GM19043 (cell line): ENCODE results near the gene FRMPD4.

Experiments
- ATAC-seq: cut with Tn5 transposase; IDR thresholded peaks from one replicate; pipeline ENCODE4 v1.9.1; 2021; ENCODE audit warnings: low read depth; ENCODE audit not compliant: unreplicated experiment

Gene FRMPD4

DNA sequence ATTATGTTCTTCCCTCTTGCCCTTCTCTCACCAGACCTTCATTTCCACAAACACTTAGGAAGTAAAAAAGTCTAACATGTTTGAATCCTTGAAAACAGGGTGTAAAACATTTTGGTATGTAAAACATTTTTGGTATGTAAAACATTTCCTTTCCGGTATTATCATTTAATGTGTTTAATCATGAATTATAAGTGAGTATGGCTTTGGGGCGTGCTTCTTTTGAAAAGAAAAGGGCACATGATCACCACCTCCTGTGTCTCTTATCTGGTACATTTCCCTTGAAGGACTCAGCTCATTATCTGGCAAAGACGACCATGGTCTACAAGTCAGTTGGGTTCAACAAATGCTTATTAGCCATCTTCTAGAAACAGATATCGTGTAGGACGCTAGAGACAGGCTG is 283.6 kb downstream of the FRMPD4 start:
- no peak for ATAC-seq

DNA sequence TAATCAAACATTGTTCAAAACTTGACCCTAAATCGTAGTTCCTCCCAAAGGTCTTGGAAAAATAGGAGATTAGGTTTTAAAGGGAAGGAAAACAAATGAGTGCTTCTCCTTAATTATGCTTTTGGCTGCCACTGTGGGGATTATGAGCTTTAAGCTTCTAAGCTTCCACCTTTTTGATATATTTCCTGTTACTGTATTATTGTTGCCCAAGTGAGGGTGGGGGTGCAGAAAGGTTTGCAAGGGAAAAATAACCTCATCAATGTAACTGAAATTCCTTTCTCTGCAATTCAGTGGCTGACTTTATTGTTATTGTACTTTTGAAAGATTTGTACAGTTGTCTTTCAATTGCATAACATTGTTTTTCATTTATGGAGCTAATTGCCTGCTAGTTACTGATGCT is 285.1 kb downstream of the FRMPD4 start:
- ATAC-seq, result no peak

DNA sequence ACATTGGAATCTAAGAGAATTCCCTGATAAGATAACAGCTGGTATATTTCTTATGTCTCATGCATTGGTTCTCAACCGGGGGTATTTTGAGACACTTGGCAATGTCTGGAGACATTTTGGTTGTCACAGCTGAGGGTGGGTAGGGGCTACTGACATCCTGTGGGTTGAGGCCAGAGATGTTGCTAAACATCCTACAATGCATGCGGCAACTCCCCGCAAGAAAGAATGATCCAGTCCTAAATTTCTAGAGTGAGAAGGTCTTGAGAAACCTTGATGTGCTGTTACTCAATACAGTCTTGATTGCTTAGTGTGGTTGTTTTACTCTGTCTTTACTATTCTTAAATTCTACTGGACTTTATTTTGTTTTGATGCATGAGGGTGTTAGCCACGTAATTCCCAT is 287.2 kb downstream of the FRMPD4 start:
- no peak for ATAC-seq

DNA sequence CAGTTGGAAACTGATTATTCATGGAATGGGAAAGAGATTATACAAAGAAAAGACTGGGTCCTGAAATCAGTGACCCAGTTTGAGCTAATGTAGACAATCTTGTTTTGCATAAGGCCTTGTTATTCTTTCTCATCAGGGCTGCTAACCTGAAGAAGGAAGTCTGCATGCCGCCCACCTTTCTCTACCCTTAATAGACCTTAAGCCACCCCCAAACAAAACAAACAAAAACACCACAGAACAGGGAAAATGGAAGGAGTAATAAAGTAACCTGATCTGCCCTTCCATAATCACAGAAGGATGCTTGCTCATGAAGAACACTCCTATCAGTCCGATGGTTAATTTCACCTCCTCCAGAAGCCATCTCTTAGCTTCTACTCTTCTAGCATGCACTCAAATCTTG is 288.1 kb downstream of the FRMPD4 start:
- no peak for ATAC-seq

DNA sequence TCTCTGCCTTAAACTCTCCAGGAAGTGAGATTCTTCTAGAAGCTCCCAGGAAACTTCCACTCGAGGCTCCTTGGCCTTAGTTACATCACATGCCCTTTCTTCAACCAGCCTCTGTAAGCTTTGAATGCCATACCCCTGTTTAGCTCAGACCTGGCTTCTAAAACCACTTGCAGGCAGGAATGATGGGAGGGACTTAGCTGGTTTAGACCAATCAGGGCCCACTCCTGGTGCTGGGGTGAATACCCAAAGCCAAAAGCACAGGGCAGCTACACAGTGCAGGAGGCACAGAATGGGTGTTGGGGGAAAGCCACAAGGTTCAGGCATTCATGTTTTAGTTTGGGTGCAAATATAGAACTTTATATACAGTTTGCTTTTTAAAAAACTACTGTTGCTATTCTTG is 296.2 kb downstream of the FRMPD4 start:
- ATAC-seq, result no peak

DNA sequence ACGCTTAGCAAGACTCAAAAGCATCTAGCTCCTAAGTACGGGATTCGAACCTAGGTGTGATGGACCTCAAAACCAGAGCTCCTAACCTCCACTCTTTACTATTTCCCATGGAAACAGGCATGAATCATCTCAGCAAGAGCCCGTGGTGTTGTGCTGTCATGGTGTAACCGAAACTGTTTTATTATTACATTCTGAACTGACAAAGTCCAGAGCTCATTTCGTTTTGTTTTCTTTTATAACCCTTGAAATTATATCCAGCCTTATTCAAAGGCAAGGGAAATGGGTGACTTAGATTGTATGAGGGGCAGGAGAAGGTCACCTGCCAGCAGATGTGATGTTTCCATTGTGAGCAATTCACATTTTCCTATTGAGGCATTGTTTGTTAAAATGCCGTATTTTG is 301.1 kb downstream of the FRMPD4 start:
- no peak for ATAC-seq

DNA sequence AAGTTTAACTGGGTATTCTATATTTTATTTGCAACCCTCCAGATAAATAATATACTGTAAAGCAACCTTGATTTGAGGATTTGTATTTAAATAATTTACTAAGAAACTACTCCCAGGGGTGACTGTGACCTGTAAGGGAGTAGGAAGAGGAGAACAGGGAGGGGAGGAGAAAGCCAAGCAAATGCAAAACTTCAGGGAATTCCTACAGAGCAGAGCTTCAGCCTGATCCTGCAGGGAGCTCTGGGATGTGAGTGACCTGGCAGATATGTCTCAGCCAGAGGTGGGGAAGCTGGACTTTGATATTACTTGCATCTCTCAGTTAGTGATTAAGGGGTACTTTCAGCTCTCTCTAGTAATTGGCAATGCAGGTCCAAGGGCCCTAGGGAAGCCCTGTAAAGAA is 302.0 kb downstream of the FRMPD4 start:
- no peak for ATAC-seq

DNA sequence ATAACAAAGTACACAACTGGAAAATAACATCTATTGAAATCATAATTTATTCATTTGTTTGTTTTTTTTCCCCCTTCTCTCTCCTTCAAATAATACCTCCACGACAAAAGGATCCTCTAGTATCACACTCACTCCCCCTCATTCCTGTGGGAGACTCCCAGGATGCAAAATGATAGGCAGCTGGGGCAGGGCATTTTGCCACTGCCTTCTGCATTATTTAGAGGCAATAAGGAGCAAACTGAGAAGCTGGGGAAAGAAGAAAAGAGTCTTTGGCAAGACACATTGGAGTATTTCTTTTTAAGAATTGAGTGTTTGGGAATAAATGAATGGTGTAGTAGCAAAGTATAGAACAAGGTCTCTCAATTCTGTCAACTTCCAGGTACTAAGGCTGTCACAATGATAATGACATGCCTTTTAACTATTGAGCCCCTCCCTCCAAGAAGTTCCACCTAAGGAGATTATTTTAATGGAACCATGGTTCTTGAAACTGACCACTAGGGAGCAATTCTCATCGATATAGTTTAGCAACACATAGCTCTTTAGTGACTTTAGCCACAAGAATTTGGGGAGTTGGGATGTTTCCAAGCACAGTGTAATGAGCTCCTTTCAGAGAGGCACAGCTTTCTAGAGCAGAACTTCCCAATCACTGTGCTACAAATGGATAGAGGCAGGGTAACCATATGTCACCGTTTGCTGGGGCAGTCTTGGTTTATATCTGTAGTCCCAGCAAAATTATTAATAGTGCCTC is 303.3 kb downstream of the FRMPD4 start:
- ATAC-seq, result no peak

DNA sequence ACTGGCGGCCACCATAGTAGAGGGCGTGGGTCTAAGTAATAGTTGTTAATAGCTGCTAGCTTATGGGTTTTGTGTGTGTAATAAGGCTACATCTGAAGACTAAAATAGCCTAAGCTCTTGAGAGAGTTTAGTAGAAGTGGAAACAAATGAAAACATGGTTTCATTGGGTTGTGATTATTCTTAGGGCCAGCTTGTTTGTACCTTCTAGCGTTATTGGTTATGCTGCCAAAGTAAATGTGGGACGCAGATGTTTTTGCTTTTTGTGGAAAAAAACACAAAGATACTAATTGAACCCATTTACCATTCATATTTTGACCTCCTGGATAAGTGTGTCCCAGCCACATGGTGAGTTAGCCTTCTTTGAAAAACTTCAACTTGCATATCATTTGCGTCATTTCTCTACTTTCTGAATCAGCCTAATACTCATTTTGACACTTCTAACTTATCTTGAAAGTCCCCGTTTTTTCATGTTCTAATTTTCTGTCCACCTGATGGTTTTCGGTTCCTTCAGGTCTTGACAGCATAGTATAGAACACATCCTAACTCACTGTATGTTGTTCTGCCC is 305.3 kb downstream of the FRMPD4 start:
- peak; percentile 84 for ATAC-seq

DNA sequence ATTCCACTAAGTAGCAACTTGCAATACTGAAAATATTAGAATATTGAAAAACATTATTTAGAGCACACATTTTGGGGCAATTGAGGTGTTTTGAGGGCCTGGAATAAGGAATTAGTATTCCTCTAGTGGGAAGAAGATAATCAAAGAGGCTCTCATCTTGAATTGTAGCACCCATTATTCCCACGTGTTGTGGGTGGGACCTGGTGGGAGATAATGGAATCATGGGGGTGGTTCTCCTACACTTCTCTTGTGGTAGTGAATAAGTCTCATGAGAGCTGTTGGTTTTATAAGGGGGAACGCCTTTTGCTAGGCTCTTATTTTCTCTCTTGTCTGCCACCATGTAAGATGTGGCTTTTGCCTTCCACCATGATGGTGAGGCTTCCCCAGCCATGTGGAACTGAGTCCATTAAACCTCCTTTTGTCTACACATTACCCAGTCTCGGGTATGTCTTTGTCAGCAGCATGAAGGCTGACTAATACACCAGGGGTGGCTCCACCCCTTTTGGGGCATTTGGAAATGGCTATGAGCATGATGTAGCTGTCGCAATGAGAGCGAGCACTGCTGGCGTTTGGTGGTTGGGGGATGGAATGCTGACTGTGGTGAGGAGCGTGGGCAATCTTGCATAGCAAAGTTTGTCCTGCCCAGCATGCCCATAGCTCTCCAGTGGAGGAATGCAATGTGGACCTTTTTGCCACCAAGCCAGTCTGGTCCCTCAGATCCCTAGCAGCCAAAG is 308.2 kb downstream of the FRMPD4 start:
- ATAC-seq, result no peak

DNA sequence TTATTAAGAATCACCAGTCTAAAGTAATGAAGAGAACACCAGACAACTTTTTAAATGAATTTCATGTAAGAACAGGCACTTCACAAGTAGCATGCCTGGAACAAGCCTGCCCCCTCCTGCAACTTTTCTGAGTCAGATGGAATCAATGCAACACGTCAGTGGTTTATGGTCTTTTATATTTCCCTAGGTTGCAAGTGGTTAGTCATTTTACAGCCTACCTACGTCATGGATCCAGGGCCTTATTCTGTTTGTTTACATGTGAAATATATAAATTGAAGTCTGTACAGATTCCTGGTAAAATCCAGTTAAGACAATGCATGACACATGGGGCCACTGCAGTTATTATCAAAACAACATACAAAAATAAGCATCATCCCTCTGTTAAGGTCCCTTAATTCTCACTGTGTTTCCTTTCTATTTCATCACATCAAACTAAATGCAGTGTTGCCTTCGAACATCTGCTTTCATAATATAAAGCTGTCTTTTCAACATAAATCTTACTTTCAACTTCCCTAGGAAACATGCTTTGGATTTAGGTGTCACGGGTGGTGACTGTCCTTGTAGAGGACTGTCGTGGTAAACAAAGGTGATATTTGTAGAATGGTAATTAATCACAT is 309.3 kb downstream of the FRMPD4 start:
- ATAC-seq, result no peak

DNA sequence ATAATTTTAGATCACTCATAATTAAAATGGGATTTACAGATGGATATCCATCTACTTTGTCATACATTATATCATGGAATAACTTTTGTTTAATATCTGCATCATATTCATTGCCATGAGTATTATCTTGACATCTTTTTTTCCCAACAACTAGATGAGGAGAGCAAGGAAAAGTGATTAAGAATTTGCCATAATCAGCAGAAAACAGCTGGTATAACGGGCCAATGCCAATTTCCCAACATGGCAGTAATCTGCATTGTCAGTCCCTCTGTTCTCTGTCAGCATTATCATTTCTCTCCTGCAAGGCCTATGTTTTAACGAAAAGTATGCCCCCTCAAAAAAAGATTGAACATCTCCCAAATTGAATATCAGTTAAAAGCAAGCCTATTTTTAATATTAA is 314.0 kb downstream of the FRMPD4 start:
- no peak for ATAC-seq

DNA sequence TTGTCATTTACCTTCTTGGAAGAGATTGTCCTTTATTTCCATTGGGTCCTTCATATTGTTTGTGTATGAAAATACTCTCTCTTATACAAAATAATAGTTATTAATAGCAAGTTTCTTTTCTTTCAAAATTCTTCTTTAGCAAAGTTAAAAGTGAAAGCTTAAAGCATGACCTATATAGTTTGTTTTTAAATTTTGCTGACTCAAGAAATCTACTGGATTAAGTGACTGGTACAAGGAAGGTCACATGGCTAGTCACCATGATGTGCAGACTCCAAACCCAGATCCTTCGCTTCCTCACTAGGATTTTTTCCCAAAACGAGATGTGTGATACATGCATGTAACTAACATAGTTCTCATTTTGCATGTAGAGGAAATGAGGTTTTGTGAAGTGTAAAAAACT is 322.7 kb downstream of the FRMPD4 start:
- no peak for ATAC-seq

DNA sequence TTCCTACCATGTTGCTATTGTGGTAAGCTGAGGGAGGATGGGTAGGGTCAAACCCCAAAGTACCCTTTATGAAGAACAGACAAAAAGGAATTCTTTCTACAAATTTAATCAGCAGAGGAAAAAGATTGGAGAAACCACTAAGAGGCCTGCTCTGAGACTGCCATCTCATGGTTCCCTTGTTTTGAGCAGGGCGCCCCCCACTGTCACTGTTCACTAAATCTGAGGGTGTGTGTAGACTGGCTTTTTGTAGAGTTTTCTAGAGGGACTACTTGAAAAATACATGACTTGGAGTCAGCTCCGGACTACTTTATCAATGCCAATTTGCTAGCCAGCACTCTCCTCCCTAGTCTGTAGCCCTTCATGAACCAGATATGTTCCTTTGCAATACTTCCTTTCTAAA is 324.8 kb downstream of the FRMPD4 start:
- no peak for ATAC-seq

DNA sequence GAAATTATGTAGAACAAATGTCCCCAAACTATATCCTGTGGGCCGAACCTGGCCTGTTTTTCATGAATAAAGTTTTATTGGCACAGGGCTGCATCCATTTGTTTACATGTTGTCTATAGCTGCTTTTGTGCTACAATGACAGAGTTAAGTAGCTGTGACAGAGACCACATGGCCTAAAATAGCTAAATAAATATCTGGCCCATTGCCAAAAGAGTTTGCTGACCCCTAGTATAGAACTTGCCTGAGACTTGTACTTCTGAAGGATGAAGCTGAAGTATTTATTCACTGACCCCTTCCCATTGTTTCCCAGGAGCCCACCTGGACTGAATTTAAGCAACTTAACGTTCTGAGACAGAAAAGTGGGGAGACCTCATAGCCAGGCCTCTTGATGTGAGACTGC is 325.6 kb downstream of the FRMPD4 start:
- no peak for ATAC-seq

DNA sequence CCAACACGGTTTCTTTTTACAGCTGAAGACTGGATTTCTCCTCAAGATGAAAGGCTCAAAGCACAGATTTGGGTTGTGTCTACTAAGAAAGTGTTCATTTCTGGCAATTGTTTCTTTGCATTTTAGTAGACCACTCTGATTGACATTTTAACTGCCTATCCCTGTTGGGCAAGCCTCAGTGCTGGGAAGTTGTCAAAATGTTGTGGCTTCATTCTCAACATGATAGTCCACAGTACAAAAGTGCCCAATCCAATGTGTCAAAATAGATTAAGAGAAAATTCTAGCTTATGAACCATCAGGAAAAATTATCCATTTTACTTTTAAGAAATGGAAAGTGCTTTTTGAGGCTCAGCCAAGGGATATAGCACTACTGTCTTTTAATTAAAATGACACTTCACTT is 329.0 kb downstream of the FRMPD4 start:
- no peak for ATAC-seq

DNA sequence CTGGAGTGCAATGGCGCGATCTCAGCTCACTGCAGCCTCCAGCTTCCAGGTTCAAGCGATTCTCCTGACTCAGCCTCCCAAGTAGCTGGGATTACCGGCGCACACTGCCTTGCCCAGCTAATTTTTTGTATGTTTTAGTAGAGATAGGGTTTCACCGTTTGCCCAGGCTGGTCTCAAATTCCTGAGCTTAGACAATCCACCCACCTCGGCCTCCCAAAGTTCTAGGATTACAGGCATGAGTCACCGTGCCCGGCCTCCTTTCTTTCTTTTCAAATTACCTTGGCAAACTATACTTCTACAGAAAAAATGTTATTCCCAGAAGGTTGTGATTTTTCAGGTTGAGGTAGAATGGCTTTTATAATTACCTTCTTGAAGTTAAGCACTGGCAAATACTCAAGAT is 331.0 kb downstream of the FRMPD4 start:
- ATAC-seq, result no peak

DNA sequence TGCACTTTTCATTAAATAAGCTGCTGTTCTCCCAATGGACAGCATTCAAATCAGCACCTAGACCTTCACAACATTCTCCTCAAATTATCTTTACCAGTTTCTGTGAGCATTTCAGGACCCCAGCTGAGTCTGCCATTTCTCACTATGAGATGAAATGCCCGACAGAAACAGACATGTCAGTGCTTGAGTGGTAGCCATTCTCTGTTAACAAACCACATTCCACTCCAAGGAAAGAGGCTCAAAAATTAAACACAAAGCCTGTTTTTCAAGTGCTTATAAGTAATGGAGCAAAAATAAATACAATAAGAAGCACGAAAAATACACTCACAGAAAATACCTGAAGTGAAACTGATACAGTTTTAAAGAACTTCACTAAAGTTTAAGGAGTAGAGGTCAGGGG is 332.8 kb downstream of the FRMPD4 start:
- ATAC-seq, result no peak

DNA sequence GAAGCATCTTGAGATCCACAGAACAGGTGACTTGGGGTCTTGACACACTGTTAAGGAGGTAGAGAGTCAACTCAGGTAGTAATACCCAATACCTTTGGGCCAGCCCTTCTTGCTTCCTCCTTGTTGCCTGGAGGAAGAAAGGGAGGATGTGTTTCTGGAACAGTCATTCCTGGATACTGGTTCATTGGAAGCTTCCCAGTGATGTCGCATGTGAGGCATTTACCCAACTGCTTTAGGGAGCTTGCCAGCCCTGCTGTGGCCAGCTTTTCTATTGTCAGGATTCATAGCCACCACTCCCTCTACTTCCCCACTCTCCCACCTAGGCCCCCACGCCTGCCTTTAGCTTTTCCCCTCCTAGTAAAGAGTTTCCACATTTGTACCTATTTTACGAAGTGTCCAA is 342.7 kb downstream of the FRMPD4 start:
- no peak for ATAC-seq

DNA sequence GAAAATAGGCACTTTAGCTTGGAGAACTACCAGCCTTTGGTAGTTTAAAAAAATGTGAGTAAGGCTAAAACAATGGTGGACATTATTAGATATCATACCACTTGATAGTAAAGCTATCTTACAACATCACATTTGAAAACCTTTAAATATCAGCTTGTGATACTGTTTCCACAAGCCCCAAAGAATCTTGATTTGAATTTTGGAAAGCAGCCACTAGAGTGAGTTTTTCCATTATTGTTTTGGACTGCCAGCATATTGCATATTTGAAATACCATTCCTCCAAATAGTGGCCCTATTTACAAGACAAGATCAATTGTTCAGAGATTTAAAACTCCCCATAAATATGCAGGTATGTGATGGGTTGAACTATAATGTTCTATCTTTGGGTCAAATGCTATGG is 349.9 kb downstream of the FRMPD4 start:
- ATAC-seq, result no peak

DNA sequence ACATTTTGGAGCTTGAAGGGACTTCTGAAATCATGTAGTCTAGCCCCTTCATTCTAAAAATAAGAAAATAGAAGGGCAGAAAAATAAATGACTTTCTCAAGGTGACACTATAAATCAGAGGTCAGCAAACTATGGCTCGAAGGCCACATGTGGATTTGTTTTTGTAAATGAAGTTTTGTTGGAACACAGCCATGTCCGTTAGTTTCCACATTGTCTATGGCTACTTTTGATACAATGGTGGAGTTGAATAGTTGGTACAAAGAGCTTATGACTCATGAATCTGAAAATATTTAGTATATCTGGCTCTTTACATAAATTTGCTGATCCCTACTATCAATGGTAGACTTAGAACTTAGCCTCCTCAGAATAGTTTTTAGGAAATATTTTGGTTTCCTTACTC is 350.5 kb downstream of the FRMPD4 start:
- ATAC-seq, result no peak

DNA sequence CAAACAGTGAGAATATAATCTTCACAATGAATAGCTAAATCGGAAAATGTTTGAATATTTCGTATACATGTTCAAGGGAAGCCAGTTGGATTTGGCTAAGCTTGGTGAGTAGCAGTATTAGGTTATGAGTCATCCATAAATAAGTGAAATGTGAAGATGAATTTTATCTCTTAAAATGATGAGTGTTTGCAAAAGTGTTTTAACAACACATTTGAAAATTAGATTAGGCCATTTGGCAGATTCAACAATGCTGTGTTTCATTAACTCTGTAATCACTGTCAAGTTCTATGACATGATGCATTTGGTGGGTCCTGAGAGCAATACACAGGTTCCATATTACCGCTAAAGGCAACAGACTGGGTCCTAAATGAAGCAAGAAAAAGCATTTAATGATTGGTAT is 351.1 kb downstream of the FRMPD4 start:
- ATAC-seq, result no peak
